Body of pancreas (tissue), 4 donors: ENCODE data around the gene RUBCN. TPM values are rescaled to one million over a fixed set of nuclear protein-coding genes. Genes with fewer than 3 reads are reported as not detected.
A peak's percentile ranks its signal among the peaks of the same experiment; 100 is the strongest.

Experiments used
- ATAC-seq: fragments of 150-250 bp; one replicate; pipeline ENCODE4 v1.9.1; 2016
- DNase-seq, 4 donors: peaks; one replicate each; pipeline ENCODE4 v3.0.0-alpha.2; 2019
- H3K27ac ChIP-seq, 4 donors: fragments of 200-600 bp; sonication (generic); 1 replicate in 3 of 4; 2 replicates in 1 of 4; pipeline versions ENCODE4 v1.5.1 to v1.6.1; 2016 to 2019; ENCODE audit warnings: mild to moderate bottlenecking in 1 of 4, mixed read lengths in 1 of 4, moderate library complexity in 1 of 4
- H3K27me3 ChIP-seq, 2 donors: fragments of 200-600 bp; sonication (generic); one replicate each; pipeline ENCODE4 v1.6.0; 2016; ENCODE audit warnings: mild to moderate bottlenecking in 1 of 2
- H3K36me3 ChIP-seq, 2 donors: fragments of 200-600 bp; sonication (generic); replicated peaks in 1 of 2; 2 replicates each; pipeline ENCODE4 v1.5.1; 2016; ENCODE audit warnings: low read depth in 2 of 2; ENCODE audit not compliant: insufficient read depth in 1 of 2
- H3K4me1 ChIP-seq: fragments of 200-600 bp; sonication (generic); one replicate; pipeline ENCODE4 v1.6.0; 2016
- H3K4me3 ChIP-seq, 2 donors: fragments of 200-600 bp; sonication (generic); 1 replicate in 1 of 2; 2 replicates in 1 of 2; pipeline ENCODE4 v1.5.1; 2016 to 2019
- H3K9me3 ChIP-seq, 3 donors: fragments of 200-600 bp; sonication (generic); 1 replicate in 2 of 3; 2 replicates in 1 of 3; pipeline ENCODE4 v1.5.1; 2016
- CTCF ChIP-seq, 7 experiments: fragments of 450-650 bp in 4 of 7; fragments of 200-600 bp in 3 of 7; sonication (generic) in 3 of 7; IDR thresholded peaks; one replicate each; pipeline ENCODE4 v1.5.1; 2016 to 2019; ENCODE audit warnings: antibody characterized with exemption in 7 of 7
- POLR2A ChIP-seq, 3 donors: fragments of 450-650 bp; IDR thresholded peaks; one replicate each; pipeline ENCODE4 v1.6.1; 2016; ENCODE audit warnings: antibody characterized with exemption in 3 of 3, mild to moderate bottlenecking in 2 of 3
- WGBS, 2 donors: methylation state at CpG; one replicate each; pipeline ENCODE4 v1.1.5; 2017; 5-methylcytosine and 5-hydroxymethylcytosine counted together
- intact Hi-C: fragments of 100-400 bp; cut with DNase I; formaldehyde crosslinking; loops from one replicate; pipeline ENCODE4 v1.15.1; 2023
- total RNA-seq, 2 donors: library from RNA; depleted of rRNA; stranded (reverse); fragments of >200 nt; gene quantifications; one replicate each; pipeline ENCODE4 v1.1.0, GENCODE V29; 2016

Gene RUBCN
- total RNA-seq, 2 donors from 2014 or later, result 23.1 to 33.0 TPM

DNA sequence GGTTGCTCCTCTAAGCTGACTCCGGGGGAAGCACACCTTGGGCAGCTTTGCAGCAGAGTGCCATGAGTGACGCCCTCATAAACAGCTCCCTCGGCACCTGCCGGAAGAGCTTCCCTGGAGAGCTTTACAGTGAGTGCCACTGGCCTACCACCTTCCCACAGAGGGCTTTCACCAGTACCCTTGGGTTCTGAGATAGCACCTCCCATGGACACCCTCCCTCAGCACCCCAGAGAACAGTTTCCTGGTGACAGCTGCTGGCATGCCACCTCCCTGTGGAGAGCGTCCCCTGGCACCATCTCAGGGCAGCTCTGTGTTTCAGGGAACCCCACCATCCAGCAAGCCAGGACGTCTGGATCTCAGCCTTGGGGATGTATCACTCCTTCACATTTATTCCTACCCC is 49.1 kb downstream of the RUBCN start:
- Histone ChIP-seq H3K36me3 (no peaks in the 10 kb centered on the region), H3K4me1 (peaks cover 9% of the 10 kb centered on the region), H3K27me3 (no peaks in the 10 kb centered on the region), H3K27ac (no peak overlapping the region), H3K9me3 (no peaks in the 10 kb centered on the region), H3K4me3 (no peak overlapping the region)
- no peak for ATAC-seq
- TF ChIP-seq POLR2A (IDR thresholded peaks at IDR 0.05), result no peak
- no peak for TF ChIP-seq CTCF (IDR thresholded peaks at IDR 0.05)
- 89 to 92% methylated on average over 3 to 5 of the region's 6 CpGs for WGBS, 2 donors
- intact Hi-C loops, result no loop called here
- no peak for DNase-seq

DNA sequence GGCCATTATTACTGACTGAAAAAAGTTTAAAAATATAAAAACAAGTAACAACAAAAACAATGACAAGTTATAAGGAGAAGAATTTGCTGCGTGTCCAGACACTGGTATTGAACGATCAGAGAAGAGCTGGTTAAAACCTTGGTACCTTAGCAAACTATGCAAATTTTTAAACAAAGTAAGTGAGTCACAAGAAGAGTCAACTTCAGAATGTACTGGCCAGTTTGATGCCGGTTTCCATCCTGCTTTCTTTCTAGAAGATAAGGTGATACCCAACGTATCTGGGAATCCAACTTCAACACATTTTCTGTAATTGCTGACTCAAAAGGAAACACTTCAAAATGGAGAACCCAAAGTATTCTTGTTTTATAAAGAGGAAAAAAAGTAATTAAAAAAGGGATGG is 49.8 kb downstream of the RUBCN start:
- no peak for TF ChIP-seq CTCF (IDR thresholded peaks at IDR 0.05)
- no peak for TF ChIP-seq POLR2A (IDR thresholded peaks at IDR 0.05)
- Histone ChIP-seq H3K27ac (no peak overlapping the region), H3K4me3 (no peak overlapping the region), H3K4me1 (peaks cover 15% of the 10 kb centered on the region), H3K36me3 (no peaks in the 10 kb centered on the region), H3K27me3 (no peaks in the 10 kb centered on the region), H3K9me3 (no peaks in the 10 kb centered on the region)
- DNase-seq, result no peak
- intact Hi-C loops, result no loop called here
- ATAC-seq, result no peak
- WGBS, 2 donors, result 81 to 89% methylated on average over 4 of the region's 4 CpGs

GRCh38 chr3:197685546-197685945 is 51.2 kb downstream of the RUBCN start:
- 91 to 98% methylated on average over 3 of the region's 3 CpGs for WGBS, 2 donors
- TF ChIP-seq CTCF (IDR thresholded peaks at IDR 0.05) (no peak), POLR2A (IDR thresholded peaks at IDR 0.05) (no peak)
- Histone ChIP-seq H3K27me3 (no peaks in the 10 kb centered on the region), H3K36me3 (no peaks in the 10 kb centered on the region), H3K4me3 (no peak overlapping the region), H3K9me3 (no peaks in the 10 kb centered on the region), H3K4me1 (peaks cover 25% of the 10 kb centered on the region), H3K27ac (no peak overlapping the region)
- intact Hi-C loops, result no loop called here
- DNase-seq (no peak), ATAC-seq (no peak)

DNA sequence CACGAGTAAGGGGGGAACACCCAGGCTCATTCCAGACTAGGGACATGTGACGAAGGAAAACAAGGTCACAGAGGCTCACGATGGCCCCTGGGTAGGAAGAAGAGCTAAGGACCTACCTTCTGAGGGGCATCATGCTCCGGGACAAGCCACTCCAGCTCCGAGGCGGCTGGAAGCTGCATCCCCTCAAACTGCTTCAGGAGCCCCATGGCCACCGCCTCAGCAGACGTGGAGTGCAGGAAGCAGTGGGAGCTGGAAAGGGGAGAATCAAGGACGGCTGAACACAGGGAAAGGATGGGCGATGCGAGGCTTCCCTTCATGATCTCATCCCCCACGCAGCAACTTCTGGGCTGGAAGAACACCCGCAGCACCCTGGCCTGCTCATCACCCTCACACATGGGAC is 53.5 kb downstream of the RUBCN start:
- ATAC-seq (no peak), DNase-seq (no peak)
- intact Hi-C loops, result no loop called here
- Histone ChIP-seq H3K4me3 (no peak overlapping the region), H3K27ac (peak overlapping the region in 1 of 4 donors; percentile 14), H3K4me1 (peaks cover 30% of the 10 kb centered on the region), H3K36me3 (no peaks in the 10 kb centered on the region), H3K9me3 (no peaks in the 10 kb centered on the region), H3K27me3 (no peaks in the 10 kb centered on the region)
- TF ChIP-seq CTCF (IDR thresholded peaks at IDR 0.05) (no peak), POLR2A (IDR thresholded peaks at IDR 0.05) (no peak)
- WGBS, 2 donors, result 91 to 97% methylated on average over 13 of the region's 13 CpGs

DNA sequence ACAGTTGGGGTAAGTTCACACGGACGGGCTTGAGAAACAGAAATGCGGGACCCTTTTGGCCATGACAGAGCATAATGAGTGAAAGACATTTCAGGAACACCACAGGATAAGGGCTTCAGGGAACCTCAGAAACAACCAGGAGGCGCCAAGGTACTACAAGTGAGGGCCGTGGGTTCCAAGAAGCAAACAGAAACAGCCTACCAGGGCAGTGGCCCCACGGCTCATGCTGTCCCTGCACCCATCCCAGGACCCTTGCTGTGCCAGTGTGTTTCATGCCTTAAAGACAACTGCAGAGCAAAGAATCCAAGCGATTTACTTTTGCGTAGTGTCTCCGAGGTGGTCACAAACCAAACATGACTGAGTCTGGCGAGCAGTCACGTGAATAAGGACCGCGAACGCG is 54.0 kb downstream of the RUBCN start:
- 91 to 95% methylated on average over 15 of the region's 15 CpGs for WGBS, 2 donors
- intact Hi-C loops, result no loop called here
- DNase-seq, result no peak
- Histone ChIP-seq H3K9me3 (no peaks in the 10 kb centered on the region), H3K4me3 (no peak overlapping the region), H3K27ac (peak overlapping the region in 2 of 4 donors; percentile 92 to 95), H3K27me3 (no peaks in the 10 kb centered on the region), H3K36me3 (no peaks in the 10 kb centered on the region), H3K4me1 (peaks cover 30% of the 10 kb centered on the region)
- ATAC-seq, result no peak
- TF ChIP-seq POLR2A (IDR thresholded peaks at IDR 0.05) (no peak), CTCF (IDR thresholded peaks at IDR 0.05) (no peak)
